ENCODE results near the gene WHRN.

Gene WHRN

GRCh38 chr9:114419796-114420195, 85.5 kb downstream of the WHRN start:
- TF ChIP-seq, protein P1, sequence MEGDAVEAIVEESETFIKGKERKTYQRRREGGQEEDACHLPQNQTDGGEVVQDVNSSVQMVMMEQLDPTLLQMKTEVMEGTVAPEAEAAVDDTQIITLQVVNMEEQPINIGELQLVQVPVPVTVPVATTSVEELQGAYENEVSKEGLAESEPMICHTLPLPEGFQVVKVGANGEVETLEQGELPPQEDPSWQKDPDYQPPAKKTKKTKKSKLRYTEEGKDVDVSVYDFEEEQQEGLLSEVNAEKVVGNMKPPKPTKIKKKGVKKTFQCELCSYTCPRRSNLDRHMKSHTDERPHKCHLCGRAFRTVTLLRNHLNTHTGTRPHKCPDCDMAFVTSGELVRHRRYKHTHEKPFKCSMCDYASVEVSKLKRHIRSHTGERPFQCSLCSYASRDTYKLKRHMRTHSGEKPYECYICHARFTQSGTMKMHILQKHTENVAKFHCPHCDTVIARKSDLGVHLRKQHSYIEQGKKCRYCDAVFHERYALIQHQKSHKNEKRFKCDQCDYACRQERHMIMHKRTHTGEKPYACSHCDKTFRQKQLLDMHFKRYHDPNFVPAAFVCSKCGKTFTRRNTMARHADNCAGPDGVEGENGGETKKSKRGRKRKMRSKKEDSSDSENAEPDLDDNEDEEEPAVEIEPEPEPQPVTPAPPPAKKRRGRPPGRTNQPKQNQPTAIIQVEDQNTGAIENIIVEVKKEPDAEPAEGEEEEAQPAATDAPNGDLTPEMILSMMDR (IDR thresholded peaks at IDR 0.05; ENCODE audit: low read length, missing control alignments), result no peak
- no peak overlapping the region for H3K4me3 ChIP-seq (replicated peaks; ENCODE audit: low read depth, low read length)
- DNase-seq (ENCODE audit: low read depth), result no peak

DNA sequence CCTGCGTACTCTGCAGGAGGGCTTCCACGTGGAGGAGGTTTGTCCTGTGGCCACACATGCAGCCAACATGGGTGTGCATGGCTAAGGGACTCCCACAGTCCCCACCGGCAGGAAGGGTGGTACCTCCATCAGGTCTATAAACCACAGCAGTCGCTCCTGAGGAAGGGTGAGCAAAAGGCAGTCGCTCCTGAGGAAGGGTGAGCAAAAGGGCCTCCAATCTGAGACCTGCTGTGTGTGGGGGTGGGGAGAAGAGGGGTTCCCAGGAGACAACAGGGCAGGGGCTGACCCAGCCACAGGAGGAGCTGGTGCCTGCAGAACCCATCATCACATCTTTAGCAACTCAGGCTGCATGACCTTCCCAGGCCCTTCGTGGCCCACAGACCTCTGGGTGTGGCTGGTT, 87.2 kb downstream of the WHRN start:
- H3K4me3 ChIP-seq (replicated peaks; ENCODE audit: low read depth, low read length), result no peak overlapping the region
- no peak for DNase-seq (ENCODE audit: low read depth)
- TF ChIP-seq, protein P1 (IDR thresholded peaks at IDR 0.05; ENCODE audit: low read length, missing control alignments), result no peak

DNA sequence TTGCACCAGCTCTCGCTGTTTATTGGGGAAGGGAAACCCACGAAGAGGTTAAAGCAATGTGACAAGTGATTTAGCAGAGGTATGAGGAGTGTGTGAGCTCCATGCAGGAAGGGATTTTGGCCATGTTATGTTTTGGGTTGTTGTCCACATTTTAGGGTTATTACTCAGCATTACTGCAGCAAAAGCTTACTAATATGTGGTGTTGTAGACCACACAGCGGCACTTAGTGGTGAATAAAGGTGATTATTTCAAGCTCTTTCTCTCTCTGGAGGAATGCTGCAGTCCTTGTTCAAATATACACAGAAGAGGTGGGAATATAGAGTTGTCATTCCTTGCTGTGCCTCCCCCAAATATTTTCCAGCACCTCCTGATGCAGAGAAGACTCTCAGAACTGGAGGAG, 87.8 kb downstream of the WHRN start:
- DNase-seq (ENCODE audit: low read depth), result peak; percentile 18
- no peak overlapping the region for H3K4me3 ChIP-seq (replicated peaks; ENCODE audit: low read depth, low read length)
- TF ChIP-seq, protein P1 (IDR thresholded peaks at IDR 0.05; ENCODE audit: low read length, missing control alignments), result no peak

- TF ChIP-seq, protein P1 (IDR thresholded peaks at IDR 0.05; ENCODE audit: low read length, missing control alignments), result no peak
- H3K4me3 ChIP-seq (replicated peaks; ENCODE audit: low read depth, low read length), result no peak overlapping the region
- no peak for DNase-seq (ENCODE audit: low read depth)
Observed at GRCh38 chr9:114416906-114417305, 88.4 kb downstream of the WHRN start.

DNA sequence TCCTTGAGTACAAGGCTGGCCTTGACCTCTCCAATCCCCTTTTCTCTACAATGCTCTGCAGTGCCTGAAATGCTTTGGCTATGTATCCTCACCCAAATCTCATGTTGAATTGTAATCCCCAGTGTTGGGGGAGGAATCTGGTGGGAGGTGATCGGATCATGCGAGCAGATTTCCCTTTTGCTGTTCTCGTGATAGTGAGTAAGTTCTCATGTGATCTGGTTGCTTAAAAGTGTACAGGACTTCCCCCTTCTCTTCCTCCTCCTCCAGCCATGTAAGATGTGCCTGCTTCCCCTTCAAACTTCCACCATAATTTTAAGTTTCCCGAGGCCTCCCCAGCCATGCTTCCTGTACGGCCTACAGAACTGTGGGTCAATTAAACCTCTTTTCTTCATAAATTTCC, 89.0 kb downstream of the WHRN start:
- TF ChIP-seq, protein P1 (IDR thresholded peaks at IDR 0.05; ENCODE audit: low read length, missing control alignments), result no peak
- H3K4me3 ChIP-seq (replicated peaks; ENCODE audit: low read depth, low read length), result no peak overlapping the region
- DNase-seq (ENCODE audit: low read depth), result no peak

GRCh38 chr9:114414346-114414745, 90.9 kb downstream of the WHRN start:
- TF ChIP-seq, protein P1 (IDR thresholded peaks at IDR 0.05; ENCODE audit: low read length, missing control alignments), result no peak
- no peak for DNase-seq (ENCODE audit: low read depth)
- no peak overlapping the region for H3K4me3 ChIP-seq (replicated peaks; ENCODE audit: low read depth, low read length)

GRCh38 chr9:114413861-114414301, 91.4 kb downstream of the WHRN start:
- no peak overlapping the region for H3K4me3 ChIP-seq (replicated peaks; ENCODE audit: low read depth, low read length)
- TF ChIP-seq, protein P1 (IDR thresholded peaks at IDR 0.05; ENCODE audit: low read length, missing control alignments), result no peak
- DNase-seq (ENCODE audit: low read depth), result peak; percentile 24
